ENCODE measurements around the gene YIF1B. TPM values are rescaled to one million over a fixed set of nuclear protein-coding genes. Genes with fewer than 3 reads are reported as not detected.
"Not testable (repeated sequence)": the region's sequence is repeated elsewhere in the genome, so short reads cannot be mapped to it uniquely, and the experiment has no call there.

YIF1B gene
- total and polyA plus RNA-seq, 4 donors, result 19.5 to 75.9 (median 25.4) TPM

DNA sequence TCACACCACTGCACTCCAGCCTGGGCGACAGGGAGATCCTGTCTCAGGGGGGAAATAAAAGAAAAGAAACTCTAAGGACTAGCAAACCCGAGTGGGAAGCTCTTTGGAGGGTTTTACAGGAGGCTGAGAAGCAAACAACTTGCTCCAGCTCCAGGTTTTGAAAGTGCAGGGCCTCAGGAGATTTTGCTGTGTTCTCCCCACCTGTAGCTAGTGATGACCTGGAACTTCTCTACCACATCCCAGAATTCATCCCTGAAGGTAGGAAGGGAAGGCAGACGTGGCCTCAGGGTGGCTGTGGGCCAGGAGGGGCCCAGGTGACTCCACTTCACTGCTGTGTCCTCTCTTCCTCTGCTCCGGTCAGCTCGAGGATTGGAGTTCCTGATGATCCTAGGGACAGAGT, 42.3 kb upstream of the YIF1B start:
- no peaks in the 10 kb centered on the region for H3K27me3 ChIP-seq (ENCODE audit: control insufficient read depth in 1 of 2, insufficient read depth in 2 of 2, low read length in 1 of 2)
- H3K36me3 ChIP-seq (ENCODE audit: control insufficient read depth in 1 of 2, insufficient read depth in 2 of 2, low read length in 1 of 2), result no peaks in the 10 kb centered on the region
- ATAC-seq (ENCODE audit: low FRiP score), result no peak
- H3K4me3 ChIP-seq (ENCODE audit: low read length in 2 of 2), result no peak overlapping the region
- DNase-seq, result no peak
- intact Hi-C loops (cut with DNase I), result no loop called here
- H3K27ac ChIP-seq (ENCODE audit: low read depth in 1 of 2, low read length in 2 of 2), result no peak overlapping the region
- 33 to 34% methylated on average over 5 of the region's 5 CpGs for WGBS, 2 donors
- no peaks in the 10 kb centered on the region for H3K9me3 ChIP-seq (ENCODE audit: control insufficient read depth, low read length)
- no peaks in the 10 kb centered on the region for H3K4me1 ChIP-seq (ENCODE audit: control insufficient read depth in 1 of 2, insufficient read depth in 2 of 2, low read length in 2 of 2)

- DNase-seq (no peak), ATAC-seq (ENCODE audit: low FRiP score) (no peak)
- Histone ChIP-seq H3K9me3 (ENCODE audit: control insufficient read depth, low read length) (no peaks in the 10 kb centered on the region), H3K4me3 (ENCODE audit: low read length in 2 of 2) (no peak overlapping the region), H3K36me3 (ENCODE audit: control insufficient read depth in 1 of 2, insufficient read depth in 2 of 2, low read length in 1 of 2) (no peaks in the 10 kb centered on the region), H3K27me3 (ENCODE audit: control insufficient read depth in 1 of 2, insufficient read depth in 2 of 2, low read length in 1 of 2) (no peaks in the 10 kb centered on the region), H3K27ac (ENCODE audit: low read depth in 1 of 2, low read length in 2 of 2) (no peak overlapping the region), H3K4me1 (ENCODE audit: control insufficient read depth in 1 of 2, insufficient read depth in 2 of 2, low read length in 2 of 2) (no peaks in the 10 kb centered on the region)
- 78% methylated on average over 16 of the region's 16 CpGs for WGBS, 2 donors
- intact Hi-C loops (cut with DNase I), result no loop called here
These were observed 40.3 kb upstream of the YIF1B start for GRCh38 chr19:38355728-38356725.

DNA sequence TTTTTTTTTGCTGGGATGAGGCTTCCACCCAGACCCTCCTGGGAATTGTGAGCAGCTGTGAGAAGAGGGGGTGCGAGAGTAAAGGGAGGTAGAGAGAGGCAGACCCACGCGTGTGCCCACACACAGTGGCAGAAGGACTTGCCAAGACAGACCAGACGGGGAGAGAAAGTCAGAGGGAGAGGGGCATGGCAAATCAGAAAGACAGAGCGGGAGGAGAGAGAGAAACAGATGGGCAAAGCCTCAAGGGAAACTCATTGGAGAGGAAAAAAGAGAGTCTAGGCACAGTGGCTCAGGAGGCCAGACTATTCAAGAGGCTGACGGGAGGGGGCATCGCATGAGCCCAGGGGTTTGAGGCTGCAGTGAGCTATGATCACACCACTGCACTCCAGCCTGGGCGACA, 36.9 kb upstream of the YIF1B start:
- Histone ChIP-seq H3K27me3 (ENCODE audit: control insufficient read depth in 1 of 2, insufficient read depth in 2 of 2, low read length in 1 of 2) (no peaks in the 10 kb centered on the region), H3K4me1 (ENCODE audit: control insufficient read depth in 1 of 2, insufficient read depth in 2 of 2, low read length in 2 of 2) (no peaks in the 10 kb centered on the region), H3K9me3 (ENCODE audit: control insufficient read depth, low read length) (no peaks in the 10 kb centered on the region), H3K36me3 (ENCODE audit: control insufficient read depth in 1 of 2, insufficient read depth in 2 of 2, low read length in 1 of 2) (no peaks in the 10 kb centered on the region), H3K27ac (ENCODE audit: low read depth in 1 of 2, low read length in 2 of 2) (no peak overlapping the region), H3K4me3 (ENCODE audit: low read length in 2 of 2) (no peak overlapping the region)
- ATAC-seq (ENCODE audit: low FRiP score) (no peak), DNase-seq (no peak)
- 46 to 49% methylated on average over 7 to 8 of the region's 8 CpGs for WGBS, 2 donors
- intact Hi-C loops (cut with DNase I), result no loop called here

DNA sequence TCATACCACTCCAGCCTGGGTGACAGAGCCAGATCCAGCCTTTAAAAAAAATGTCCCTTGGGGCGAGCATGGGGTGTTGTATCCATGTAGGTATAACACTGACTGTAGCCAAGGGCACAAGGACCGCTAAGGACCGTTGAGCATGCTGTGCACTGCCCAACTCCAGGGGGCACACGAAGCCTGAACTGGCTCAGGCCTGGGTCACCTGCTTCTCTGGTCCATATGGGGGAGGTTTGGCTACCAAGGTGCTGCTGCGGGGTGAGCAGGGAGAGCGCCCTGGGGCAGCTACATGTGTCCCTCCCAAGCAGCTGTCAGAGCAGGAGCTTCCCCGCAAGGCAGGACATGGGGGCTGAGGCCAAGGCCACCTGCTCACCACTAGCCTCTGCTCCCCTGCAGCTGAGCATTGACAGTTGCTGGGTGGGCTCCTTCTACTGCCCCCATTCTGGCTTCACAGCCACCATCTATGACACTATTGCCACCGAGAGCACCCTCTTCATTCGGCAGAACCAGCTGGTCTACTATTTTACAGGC, 36.2 kb upstream of the YIF1B start:
- no peaks in the 10 kb centered on the region for H3K9me3 ChIP-seq (ENCODE audit: control insufficient read depth, low read length)
- H3K36me3 ChIP-seq (ENCODE audit: control insufficient read depth in 1 of 2, insufficient read depth in 2 of 2, low read length in 1 of 2), result no peaks in the 10 kb centered on the region
- no peak overlapping the region for H3K27ac ChIP-seq (ENCODE audit: low read depth in 1 of 2, low read length in 2 of 2)
- intact Hi-C loops (cut with DNase I), result no loop called here
- no peaks in the 10 kb centered on the region for H3K27me3 ChIP-seq (ENCODE audit: control insufficient read depth in 1 of 2, insufficient read depth in 2 of 2, low read length in 1 of 2)
- no peaks in the 10 kb centered on the region for H3K4me1 ChIP-seq (ENCODE audit: control insufficient read depth in 1 of 2, insufficient read depth in 2 of 2, low read length in 2 of 2)
- H3K4me3 ChIP-seq (ENCODE audit: low read length in 2 of 2), result no peak overlapping the region
- ATAC-seq (ENCODE audit: low FRiP score) (no peak), DNase-seq (no peak)
- WGBS, 2 donors, result 71 to 72% methylated on average over 9 of the region's 9 CpGs

DNA sequence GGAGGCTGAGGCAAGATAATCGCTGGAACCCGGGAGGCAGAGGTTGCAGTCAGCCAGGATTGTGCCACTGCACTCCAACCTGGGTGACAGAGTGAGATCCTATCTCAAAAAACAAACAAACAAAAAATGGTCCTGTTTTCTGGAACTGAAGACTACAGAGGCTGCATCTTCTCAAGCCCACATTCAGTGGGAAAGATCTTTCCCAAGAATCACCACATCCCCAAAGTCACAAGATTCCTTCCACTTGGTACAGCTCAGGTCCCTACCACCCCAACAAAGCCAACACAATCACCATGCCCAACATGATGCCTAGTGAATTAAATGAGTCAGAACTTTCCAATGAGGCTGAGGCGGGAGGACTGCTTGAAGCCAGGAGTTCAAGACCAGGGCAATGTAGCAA, 35.1 kb upstream of the YIF1B start:
- H3K4me3 ChIP-seq (ENCODE audit: low read length in 2 of 2), result no peak overlapping the region
- ATAC-seq (ENCODE audit: low FRiP score), result no peak
- H3K4me1 ChIP-seq (ENCODE audit: control insufficient read depth in 1 of 2, insufficient read depth in 2 of 2, low read length in 2 of 2), result no peaks in the 10 kb centered on the region
- H3K36me3 ChIP-seq (ENCODE audit: control insufficient read depth in 1 of 2, insufficient read depth in 2 of 2, low read length in 1 of 2), result no peaks in the 10 kb centered on the region
- no peak overlapping the region for H3K27ac ChIP-seq (ENCODE audit: low read depth in 1 of 2, low read length in 2 of 2)
- intact Hi-C loops (cut with DNase I), result no loop called here
- 81 to 87% methylated on average over 3 of the region's 3 CpGs for WGBS, 2 donors
- no peaks in the 10 kb centered on the region for H3K27me3 ChIP-seq (ENCODE audit: control insufficient read depth in 1 of 2, insufficient read depth in 2 of 2, low read length in 1 of 2)
- DNase-seq, result no peak
- H3K9me3 ChIP-seq (ENCODE audit: control insufficient read depth, low read length), result no peaks in the 10 kb centered on the region

DNA sequence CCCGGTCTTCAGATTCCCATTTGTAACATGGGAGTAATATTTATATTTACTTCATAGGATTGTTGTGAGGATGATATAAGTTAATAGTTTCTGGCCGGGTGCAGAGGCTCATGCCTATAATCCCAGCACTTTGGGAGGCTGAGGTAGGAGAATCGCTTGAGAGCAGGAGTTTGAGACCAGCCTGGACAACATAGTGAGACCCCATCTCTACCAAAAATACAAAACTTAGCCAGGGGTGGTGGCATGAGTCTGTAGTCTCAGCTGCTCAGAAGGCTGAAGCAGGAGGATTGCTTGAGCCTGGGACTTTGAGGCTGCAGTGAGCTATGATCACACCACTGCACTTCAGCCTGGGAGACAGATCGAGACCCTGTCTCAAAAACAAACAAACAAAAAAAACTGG, 31.1 kb upstream of the YIF1B start:
- H3K4me3 ChIP-seq (ENCODE audit: low read length in 2 of 2), result no peak overlapping the region
- H3K27ac ChIP-seq (ENCODE audit: low read depth in 1 of 2, low read length in 2 of 2), result no peak overlapping the region
- H3K27me3 ChIP-seq (ENCODE audit: control insufficient read depth in 1 of 2, insufficient read depth in 2 of 2, low read length in 1 of 2), result no peaks in the 10 kb centered on the region
- 83 to 85% methylated on average over 4 of the region's 4 CpGs for WGBS, 2 donors
- intact Hi-C loops (cut with DNase I), result no loop called here
- ATAC-seq (ENCODE audit: low FRiP score), result no peak
- no peak for DNase-seq
- no peaks in the 10 kb centered on the region for H3K4me1 ChIP-seq (ENCODE audit: control insufficient read depth in 1 of 2, insufficient read depth in 2 of 2, low read length in 2 of 2)
- no peaks in the 10 kb centered on the region for H3K9me3 ChIP-seq (ENCODE audit: control insufficient read depth, low read length)
- H3K36me3 ChIP-seq (ENCODE audit: control insufficient read depth in 1 of 2, insufficient read depth in 2 of 2, low read length in 1 of 2), result no peaks in the 10 kb centered on the region

GRCh38 chr19:38340927-38341326, 25.2 kb upstream of the YIF1B start:
- Histone ChIP-seq H3K27ac (ENCODE audit: low read depth in 1 of 2, low read length in 2 of 2) (no peak overlapping the region), H3K9me3 (ENCODE audit: control insufficient read depth, low read length) (no peaks in the 10 kb centered on the region), H3K4me1 (ENCODE audit: control insufficient read depth in 1 of 2, insufficient read depth in 2 of 2, low read length in 2 of 2) (no peaks in the 10 kb centered on the region), H3K4me3 (ENCODE audit: low read length in 2 of 2) (no peak overlapping the region), H3K27me3 (ENCODE audit: control insufficient read depth in 1 of 2, insufficient read depth in 2 of 2, low read length in 1 of 2) (no peaks in the 10 kb centered on the region), H3K36me3 (ENCODE audit: control insufficient read depth in 1 of 2, insufficient read depth in 2 of 2, low read length in 1 of 2) (no peaks in the 10 kb centered on the region)
- ATAC-seq (ENCODE audit: low FRiP score), result no peak
- intact Hi-C loops (cut with DNase I), result no loop called here
- DNase-seq, result no peak
- WGBS, 2 donors, result 88 to 91% methylated on average over 2 of the region's 2 CpGs

DNA sequence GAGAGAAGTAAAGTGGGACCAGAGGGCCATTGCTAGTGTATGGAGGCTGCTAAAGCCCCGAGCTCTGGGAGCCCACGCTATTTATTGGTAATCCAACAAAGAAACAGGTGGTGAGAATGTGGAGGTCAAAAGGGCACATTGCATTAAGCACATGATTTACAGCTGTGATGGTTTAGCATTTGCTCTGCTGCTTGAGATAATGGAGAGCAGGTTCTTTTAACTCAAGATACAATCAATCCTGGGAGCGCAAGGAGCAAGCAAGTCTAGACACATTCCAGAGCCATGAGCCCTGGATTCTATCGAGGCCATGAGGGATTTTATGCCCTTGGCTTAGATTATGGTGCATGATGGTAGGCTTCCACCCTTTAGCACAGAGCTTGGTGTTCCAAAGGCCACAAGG, 23.3 kb upstream of the YIF1B start:
- H3K9me3 ChIP-seq (ENCODE audit: control insufficient read depth, low read length); H3K4me3 ChIP-seq (ENCODE audit: low read length in 2 of 2); H3K27me3 ChIP-seq (ENCODE audit: control insufficient read depth in 1 of 2, insufficient read depth in 2 of 2, low read length in 1 of 2); ATAC-seq (ENCODE audit: low FRiP score); H3K36me3 ChIP-seq (ENCODE audit: control insufficient read depth in 1 of 2, insufficient read depth in 2 of 2, low read length in 1 of 2); DNase-seq; H3K4me1 ChIP-seq (ENCODE audit: control insufficient read depth in 1 of 2, insufficient read depth in 2 of 2, low read length in 2 of 2); H3K27ac ChIP-seq (ENCODE audit: low read depth in 1 of 2, low read length in 2 of 2): not testable (repeated sequence)
- intact Hi-C loops (cut with DNase I), result loop anchor here (5.0 to 10.0 kb wide), 6 partner anchors 33 to 513 kb away; partner anchors contain the start of genes GGN (in 1 of the 2), PSMD8 (in 1 of the 2), SIPA1L3 (in 1 of the 2) and SPRED3 (in 1 of the 2)
- 60% methylated on average over 4 of the region's 4 CpGs for WGBS, 2 donors

- Histone ChIP-seq H3K27ac (ENCODE audit: low read depth in 1 of 2, low read length in 2 of 2) (no peak overlapping the region), H3K27me3 (ENCODE audit: control insufficient read depth in 1 of 2, insufficient read depth in 2 of 2, low read length in 1 of 2) (no peaks in the 10 kb centered on the region), H3K9me3 (ENCODE audit: control insufficient read depth, low read length) (no peaks in the 10 kb centered on the region), H3K4me1 (ENCODE audit: control insufficient read depth in 1 of 2, insufficient read depth in 2 of 2, low read length in 2 of 2) (no peaks in the 10 kb centered on the region), H3K4me3 (ENCODE audit: low read length in 2 of 2) (no peak overlapping the region), H3K36me3 (ENCODE audit: control insufficient read depth in 1 of 2, insufficient read depth in 2 of 2, low read length in 1 of 2) (no peaks in the 10 kb centered on the region)
- no peak for ATAC-seq (ENCODE audit: low FRiP score)
- WGBS, 2 donors, result 61 to 62% methylated on average over 10 of the region's 10 CpGs
- intact Hi-C loops (cut with DNase I), result loop anchor here (5.0 to 10.0 kb wide), 6 partner anchors 35 to 515 kb away; partner anchors contain the start of genes GGN (in 1 of the 2), PSMD8 (in 1 of the 2), SIPA1L3 (in 1 of the 2) and SPRED3 (in 1 of the 2)
- no peak for DNase-seq
These were observed 21.6 kb upstream of the YIF1B start for GRCh38 chr19:38337360-38337653.
